ENCODE results near the gene OGFOD2. TPM values are rescaled to one million over a fixed set of nuclear protein-coding genes. Genes with fewer than 3 reads are reported as not detected.

The OGFOD2 gene
- total and polyA plus RNA-seq, 2 of the 13 experiments (the other 11 are each of a cell fraction or from before 2014, with no cell fraction given) = 13.2 to 14.6 TPM

DNA sequence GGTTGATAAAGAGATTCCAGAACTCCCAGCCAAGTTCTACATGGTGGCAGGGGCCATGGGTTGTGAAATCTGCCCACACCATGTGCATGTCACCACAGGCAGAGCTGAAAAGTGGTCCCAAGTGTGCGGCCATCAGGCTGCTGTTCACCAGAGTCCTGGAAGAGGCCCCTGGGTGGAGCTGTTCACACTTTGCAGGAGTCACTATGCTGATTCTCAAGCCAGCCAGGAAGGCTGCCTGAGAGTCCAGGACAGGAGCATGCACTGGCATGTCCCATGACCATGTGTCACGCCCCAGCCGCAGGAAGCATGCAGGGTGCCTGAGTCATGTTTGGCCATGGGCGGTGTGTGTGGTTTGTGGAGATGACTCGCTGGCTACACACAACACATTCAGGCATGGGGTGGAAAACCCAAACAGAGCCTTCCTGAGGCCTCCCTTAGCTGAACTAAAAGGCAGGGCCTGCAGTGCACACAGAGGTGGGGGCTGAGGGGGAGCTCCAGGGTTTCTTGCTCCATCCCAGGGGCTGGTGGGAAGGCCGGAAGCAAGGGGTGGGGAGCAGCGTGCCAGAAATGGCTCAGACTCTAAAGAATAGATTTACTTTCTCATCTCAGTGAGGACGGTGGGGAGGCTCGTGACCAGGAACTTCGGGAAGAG is 28.2 kb upstream of the OGFOD2 start (continued):
- no peak for TF ChIP-seq MYNN (CRISPR knock-in tag; IDR thresholded peaks at IDR 0.05; ENCODE audit: low read depth)
- TF ChIP-seq NAIF1 (CRISPR knock-in tag; IDR thresholded peaks at IDR 0.05; ENCODE audit: borderline replicate concordance) = no peak
- TF ChIP-seq ZSCAN21 (CRISPR knock-in tag; IDR thresholded peaks at IDR 0.05; ENCODE audit: borderline replicate concordance) = no peak
- TF ChIP-seq PHF5A (CRISPR knock-in tag; IDR thresholded peaks at IDR 0.05; ENCODE audit: low read depth, unreplicated experiment) = no peak
- TF ChIP-seq TBX3 (IDR thresholded peaks at IDR 0.05; ENCODE audit: borderline replicate concordance) = 0 out of 2 replicates have a peak, but pooled peaks have one; percentile 8
- TF ChIP-seq RCOR2 (CRISPR knock-in tag; IDR thresholded peaks at IDR 0.05) = no peak
- TF ChIP-seq NFKB2 (CRISPR knock-in tag; IDR thresholded peaks at IDR 0.05; ENCODE audit: borderline replicate concordance) = no peak
- no peak for TF ChIP-seq ADNP (CRISPR knock-in tag; IDR thresholded peaks at IDR 0.05)
- TF ChIP-seq ZNF652 (CRISPR knock-in tag; IDR thresholded peaks at IDR 0.05; ENCODE audit: borderline replicate concordance, low read depth) = no peak
- peak; percentile 59; the same call in 1 of the 2 replicates for TF ChIP-seq BHLHE40 (IDR thresholded peaks at IDR 0.05; ENCODE audit: low read length)
- TF ChIP-seq CREB1 (IDR thresholded peaks at IDR 0.05) = no peak
- TF ChIP-seq CREB1 (CRISPR knock-in tag; IDR thresholded peaks at IDR 0.05) = no peak
- no peak for TF ChIP-seq FOXP1 (IDR thresholded peaks at IDR 0.05)
- peak; percentile 27; the same call in 1 of the 2 replicates for TF ChIP-seq FOXP1 (CRISPR knock-in tag; IDR thresholded peaks at IDR 0.05)
- TF ChIP-seq, protein P1, sequence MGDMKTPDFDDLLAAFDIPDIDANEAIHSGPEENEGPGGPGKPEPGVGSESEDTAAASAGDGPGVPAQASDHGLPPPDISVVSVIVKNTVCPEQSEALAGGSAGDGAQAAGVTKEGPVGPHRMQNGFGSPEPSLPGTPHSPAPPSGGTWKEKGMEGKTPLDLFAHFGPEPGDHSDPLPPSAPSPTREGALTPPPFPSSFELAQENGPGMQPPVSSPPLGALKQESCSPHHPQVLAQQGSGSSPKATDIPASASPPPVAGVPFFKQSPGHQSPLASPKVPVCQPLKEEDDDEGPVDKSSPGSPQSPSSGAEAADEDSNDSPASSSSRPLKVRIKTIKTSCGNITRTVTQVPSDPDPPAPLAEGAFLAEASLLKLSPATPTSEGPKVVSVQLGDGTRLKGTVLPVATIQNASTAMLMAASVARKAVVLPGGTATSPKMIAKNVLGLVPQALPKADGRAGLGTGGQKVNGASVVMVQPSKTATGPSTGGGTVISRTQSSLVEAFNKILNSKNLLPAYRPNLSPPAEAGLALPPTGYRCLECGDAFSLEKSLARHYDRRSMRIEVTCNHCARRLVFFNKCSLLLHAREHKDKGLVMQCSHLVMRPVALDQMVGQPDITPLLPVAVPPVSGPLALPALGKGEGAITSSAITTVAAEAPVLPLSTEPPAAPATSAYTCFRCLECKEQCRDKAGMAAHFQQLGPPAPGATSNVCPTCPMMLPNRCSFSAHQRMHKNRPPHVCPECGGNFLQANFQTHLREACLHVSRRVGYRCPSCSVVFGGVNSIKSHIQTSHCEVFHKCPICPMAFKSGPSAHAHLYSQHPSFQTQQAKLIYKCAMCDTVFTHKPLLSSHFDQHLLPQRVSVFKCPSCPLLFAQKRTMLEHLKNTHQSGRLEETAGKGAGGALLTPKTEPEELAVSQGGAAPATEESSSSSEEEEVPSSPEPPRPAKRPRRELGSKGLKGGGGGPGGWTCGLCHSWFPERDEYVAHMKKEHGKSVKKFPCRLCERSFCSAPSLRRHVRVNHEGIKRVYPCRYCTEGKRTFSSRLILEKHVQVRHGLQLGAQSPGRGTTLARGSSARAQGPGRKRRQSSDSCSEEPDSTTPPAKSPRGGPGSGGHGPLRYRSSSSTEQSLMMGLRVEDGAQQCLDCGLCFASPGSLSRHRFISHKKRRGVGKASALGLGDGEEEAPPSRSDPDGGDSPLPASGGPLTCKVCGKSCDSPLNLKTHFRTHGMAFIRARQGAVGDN (CRISPR knock-in tag; IDR thresholded peaks at IDR 0.05) = peak; percentile 66
- no peak for TF ChIP-seq ARNT2 (CRISPR knock-in tag; IDR thresholded peaks at IDR 0.05; ENCODE audit: low read depth)
- TF ChIP-seq ZFP41 (CRISPR knock-in tag; IDR thresholded peaks at IDR 0.05; ENCODE audit: borderline replicate concordance) = no peak
- TF ChIP-seq KDM1A (CRISPR knock-in tag; IDR thresholded peaks at IDR 0.05) = no peak
- TF ChIP-seq ZMYM2 (CRISPR knock-in tag; IDR thresholded peaks at IDR 0.05) = no peak
- no peak for TF ChIP-seq CBX2 (IDR thresholded peaks at IDR 0.05; ENCODE audit: low read depth, low read length)
- TF ChIP-seq CBX2 (CRISPR knock-in tag; IDR thresholded peaks at IDR 0.05; ENCODE audit: low read depth) = no peak
- no peak for TF ChIP-seq MEIS2 (CRISPR knock-in tag; IDR thresholded peaks at IDR 0.05)
- TF ChIP-seq FOXK2 (IDR thresholded peaks at IDR 0.05) = no peak
- no peak for TF ChIP-seq ZNF264 (CRISPR knock-in tag; IDR thresholded peaks at IDR 0.05)
- TF ChIP-seq ZNF24 (IDR thresholded peaks at IDR 0.05) = no peak
- no peak for TF ChIP-seq RORA (CRISPR knock-in tag; IDR thresholded peaks at IDR 0.05)

Measured in HepG2 (cell line).